D721Med (cell line): ENCODE data around the gene ABHD6.
"Not testable (repeated sequence)": the region's sequence is repeated elsewhere in the genome, so short reads cannot be mapped to it uniquely, and the experiment has no call there.

Experiments used
- DNase-seq: peaks from one replicate; pipeline ENCODE4 v3.0.0; 2011; ENCODE audit warnings: low spot score; ENCODE audit not compliant: insufficient read length
- FAIRE-seq: peaks from 2 replicates; lab custom pipeline; 2011; peaks lifted over from hg19 to GRCh38; lab: Jason Lieb, UNC
- CTCF ChIP-seq: IDR thresholded peaks from 2 replicates; pipeline ENCODE4 v1.5.1; 2012; ENCODE audit warnings: mild to moderate bottlenecking, control low read depth; ENCODE audit not compliant: insufficient read depth; ENCODE audit errors: missing control alignments

The ABHD6 gene

GRCh38 chr3:58256061-58256460 is 18.5 kb downstream of the ABHD6 start:
- no peak for FAIRE-seq

GRCh38 chr3:58256511-58256910 is 18.9 kb downstream of the ABHD6 start:
- FAIRE-seq = no peak

More at GRCh38 chr3:58256061-58256460, 18.5 kb downstream of the ABHD6 start:
- no peak for TF ChIP-seq CTCF
- no peak for DNase-seq

DNA sequence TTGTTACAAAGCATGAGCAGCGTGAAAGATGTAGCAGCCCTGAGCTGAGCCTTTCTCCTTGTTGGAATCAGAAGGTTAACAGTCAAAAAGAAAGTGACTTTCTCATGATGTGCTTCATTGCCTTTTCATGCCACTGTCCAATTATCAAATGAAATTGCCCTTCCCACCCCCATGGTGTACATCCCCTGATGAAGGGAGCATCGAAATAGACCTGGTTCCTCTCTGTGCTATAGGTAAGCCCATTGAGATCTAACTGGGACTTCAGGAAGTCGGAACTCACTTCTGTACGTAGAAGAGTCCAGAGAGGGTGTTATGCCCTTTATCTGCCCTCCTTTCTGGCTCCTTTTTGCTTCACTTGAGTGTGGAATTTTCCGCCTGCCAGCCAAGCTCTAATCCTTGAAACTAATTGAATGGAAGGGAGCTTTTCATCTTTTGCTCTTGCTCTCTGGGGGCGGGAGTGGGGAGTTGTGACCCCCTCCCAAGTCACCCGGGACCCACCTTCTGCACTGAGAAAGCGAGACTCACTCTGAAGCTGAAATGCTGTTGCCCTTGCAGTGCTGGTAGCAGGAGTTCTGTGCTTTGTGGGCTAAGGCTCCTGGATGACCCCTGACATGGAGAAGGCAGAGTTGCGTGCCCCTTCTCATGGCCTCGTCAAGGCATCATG is 20.9 kb downstream of the ABHD6 start:
- DNase-seq (no peak), FAIRE-seq (no peak)
- TF ChIP-seq CTCF = no peak

More at GRCh38 chr3:58256511-58256910, 18.9 kb downstream of the ABHD6 start:
- no peak for DNase-seq
- no peak for TF ChIP-seq CTCF

GRCh38 chr3:58260261-58260731 is 22.7 kb downstream of the ABHD6 start:
- DNase-seq (no peak), FAIRE-seq (no peak)
- TF ChIP-seq CTCF = no peak

- no peak for TF ChIP-seq CTCF
- DNase-seq (no peak), FAIRE-seq (no peak)
Observed at GRCh38 chr3:58260733-58261132, 23.1 kb downstream of the ABHD6 start.

DNA sequence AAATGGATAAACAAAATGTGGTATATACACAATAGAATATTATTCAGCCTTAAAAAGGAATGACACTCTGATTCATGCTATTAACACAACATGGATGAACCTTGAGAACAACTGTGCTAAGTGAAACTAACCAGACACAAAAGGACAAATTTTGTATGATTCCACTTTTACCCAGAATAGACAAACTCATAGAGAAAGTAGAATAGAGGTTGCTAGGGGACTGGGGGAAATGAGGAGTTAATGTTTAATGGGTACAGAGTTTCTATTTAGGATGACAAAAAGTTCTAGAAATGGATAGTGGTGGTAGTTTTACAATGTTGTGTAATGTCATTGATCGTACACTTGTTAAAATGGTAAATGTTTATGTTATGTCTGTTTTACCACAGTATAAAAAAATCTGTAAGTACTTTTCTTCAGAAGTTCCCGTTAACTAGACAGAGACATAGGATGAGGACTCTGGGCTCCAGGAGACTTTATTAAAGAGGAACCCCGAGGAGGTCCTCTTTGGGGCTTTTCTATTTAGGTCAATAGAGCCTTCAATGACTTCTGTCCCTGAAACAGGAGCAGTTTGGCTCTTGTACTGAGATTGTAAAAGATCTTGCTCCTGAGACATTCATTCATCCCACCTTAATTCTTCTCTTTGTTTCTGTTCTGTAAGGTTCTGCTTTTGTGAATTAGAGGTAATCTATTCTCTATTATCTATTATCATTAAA is 24.5 kb downstream of the ABHD6 start:
- DNase-seq (no peak), FAIRE-seq (no peak)
- no peak for TF ChIP-seq CTCF

GRCh38 chr3:58266577-58266976 is 29.0 kb downstream of the ABHD6 start:
- FAIRE-seq (no peak), DNase-seq (no peak)
- no peak for TF ChIP-seq CTCF

GRCh38 chr3:58267543-58267942 is 30.0 kb downstream of the ABHD6 start:
- not testable (repeated sequence) for DNase-seq

More at GRCh38 chr3:58267543-58267942, 30.0 kb downstream of the ABHD6 start:
- not testable (repeated sequence) for FAIRE-seq
